Adrenal gland (tissue), 12 donors: Measurements from ENCODE around the gene ANKRD28. TPM values are rescaled to one million over a fixed set of nuclear protein-coding genes. Genes with fewer than 3 reads are reported as not detected.

Experiments used
- DNase-seq, 7 donors: peaks; one replicate each; pipeline ENCODE4 v3.0.0-alpha.2; 2019 to 2020
- H3K27ac ChIP-seq, 5 donors: fragments of 200-600 bp; sonication (generic) in 4 of 5; 1 replicate in 3 of 5; 2 replicates in 2 of 5; pipeline versions ENCODE4 v1.5.1 to v1.8.0; 2016 to 2020; ENCODE audit warnings: mild to moderate bottlenecking in 1 of 5
- H3K27me3 ChIP-seq: fragments of 200-600 bp; 2 replicates; pipeline ENCODE4 v1.8.0; 2021
- H3K36me3 ChIP-seq, 2 donors: fragments of 200-600 bp; replicated peaks in 1 of 2; 1 replicate in 1 of 2; 2 replicates in 1 of 2; pipeline versions ENCODE4 v1.5.1 to v1.8.0; 2018 to 2022
- H3K4me1 ChIP-seq, 2 donors: fragments of 200-600 bp; replicated peaks in 1 of 2; 1 replicate in 1 of 2; 2 replicates in 1 of 2; pipeline versions ENCODE4 v1.5.1 to v1.8.0; 2018 to 2021
- H3K4me3 ChIP-seq, 4 donors: fragments of 200-600 bp; sonication (generic) in 3 of 4; one replicate each; pipeline ENCODE4 v1.5.1; 2016 to 2018
- H3K9me3 ChIP-seq, 3 donors: fragments of 200-600 bp; sonication (generic) in 1 of 3; replicated peaks in 1 of 3; 1 replicate in 2 of 3; 2 replicates in 1 of 3; pipeline versions ENCODE4 v1.5.1 to v1.8.0; 2016 to 2021
- POLR2A ChIP-seq, 2 donors: fragments of 450-650 bp; IDR thresholded peaks; one replicate each; pipeline ENCODE4 v1.6.1; 2017; ENCODE audit warnings: antibody characterized with exemption in 2 of 2, mild to moderate bottlenecking in 2 of 2, moderate library complexity in 1 of 2
- WGBS, 4 donors: extraction: QIAGEN DNeasy Blood & Tissue Kit in 2 of 4; methylation state at CpG; one replicate each; pipeline versions ENCODE4 v1.1.5 to v1.1.7; 2013 to 2017; 5-methylcytosine and 5-hydroxymethylcytosine counted together
- intact Hi-C, 2 donors: fragments of 100-400 bp; cut with DNase I; formaldehyde crosslinking; loops; one replicate each; pipeline versions ENCODE4 v1.14.1 to v1.15.0; 2022 to 2023
- polyA plus RNA-seq, 3 donors: library from polyadenylated mRNA; stranded (reverse); fragments of 200-250 nt in 2 of 3; fragments of 350-450 nt in 1 of 3; fragmentation: Illumina TruSeq in 1 of 3; extraction: RNeasy Lipid Tissue Mini Kit (QIAGEN cat#74804) in 1 of 3; gene quantifications; one replicate each; pipeline ENCODE4 v1.2.3, GENCODE V29; 2013 to 2014
- total RNA-seq, 9 donors: library from RNA; depleted of rRNA in 4 of 9; stranded (reverse); fragments of >200 nt in 4 of 9; fragments of 120-200 nt in 1 of 9; fragmentation: NEBNext Ultra II Directional in 1 of 9; extraction: Animal tissue kit (Norgen Biotek cat#: 25700) in 1 of 9; gene quantifications; one replicate each; pipeline versions ENCODE4 v1.1.0 to v1.2.4, GENCODE V29; 2013 to 2023
- TF ChIP-seq, protein P1 (sequence below), 6 experiments: fragments of 450-650 bp in 4 of 6; fragments of 200-600 bp in 2 of 6; sonication (generic) in 1 of 6; IDR thresholded peaks; 1 replicate in 5 of 6; 2 replicates in 1 of 6; pipeline versions ENCODE4 v1.5.1 to v1.8.0; 2016 to 2021; ENCODE audit warnings: antibody characterized with exemption in 6 of 6, mild to moderate bottlenecking in 2 of 6, moderate library complexity in 1 of 6
- donor health status: healthy with polysubstance abuse.
- donor health status: Bipolar disorder and iron deficiency.
- donor health status: DM: yes; HTN: yes; CAD: no.
- donor health status: DM: no; HTN: no; CAD: no.
- donor health status: DM: no; HTN: no; CAD: no.
- donor health status: DM: yes; HTN: yes; CAD: no.

The ANKRD28 gene
- total and polyA plus RNA-seq, 12 donors = 11.0 to 71.7 (median 34.5) TPM

GRCh38 chr3:15823092-15823491, 25.3 kb upstream of the ANKRD28 start:
- Histone ChIP-seq H3K4me3 (no peak overlapping the region), H3K27me3 (no peaks in the 10 kb centered on the region), H3K36me3 (no peaks in the 10 kb centered on the region), H3K9me3 (no peaks in the 10 kb centered on the region), H3K27ac (no peak overlapping the region), H3K4me1 (no peaks in the 10 kb centered on the region)
- intact Hi-C loops = loop anchor here in 1 of 2 donors (10.0 kb wide), 1 partner anchor 212 kb away; no protein-coding TSS in a partner anchor
- no peak for DNase-seq
- 92 to 97% (median 95%) methylated on average over 7 of the region's 7 CpGs for WGBS, 4 donors
- TF ChIP-seq, protein P1, sequence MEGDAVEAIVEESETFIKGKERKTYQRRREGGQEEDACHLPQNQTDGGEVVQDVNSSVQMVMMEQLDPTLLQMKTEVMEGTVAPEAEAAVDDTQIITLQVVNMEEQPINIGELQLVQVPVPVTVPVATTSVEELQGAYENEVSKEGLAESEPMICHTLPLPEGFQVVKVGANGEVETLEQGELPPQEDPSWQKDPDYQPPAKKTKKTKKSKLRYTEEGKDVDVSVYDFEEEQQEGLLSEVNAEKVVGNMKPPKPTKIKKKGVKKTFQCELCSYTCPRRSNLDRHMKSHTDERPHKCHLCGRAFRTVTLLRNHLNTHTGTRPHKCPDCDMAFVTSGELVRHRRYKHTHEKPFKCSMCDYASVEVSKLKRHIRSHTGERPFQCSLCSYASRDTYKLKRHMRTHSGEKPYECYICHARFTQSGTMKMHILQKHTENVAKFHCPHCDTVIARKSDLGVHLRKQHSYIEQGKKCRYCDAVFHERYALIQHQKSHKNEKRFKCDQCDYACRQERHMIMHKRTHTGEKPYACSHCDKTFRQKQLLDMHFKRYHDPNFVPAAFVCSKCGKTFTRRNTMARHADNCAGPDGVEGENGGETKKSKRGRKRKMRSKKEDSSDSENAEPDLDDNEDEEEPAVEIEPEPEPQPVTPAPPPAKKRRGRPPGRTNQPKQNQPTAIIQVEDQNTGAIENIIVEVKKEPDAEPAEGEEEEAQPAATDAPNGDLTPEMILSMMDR (IDR thresholded peaks at IDR 0.05) = no peak
- TF ChIP-seq POLR2A (IDR thresholded peaks at IDR 0.05) = no peak

- H3K36me3 ChIP-seq = no peaks in the 10 kb centered on the region
- H3K27ac ChIP-seq = no peak overlapping the region
- no peak overlapping the region for H3K4me3 ChIP-seq
- WGBS, 4 donors = 80 to 91% (median 88%) methylated on average over 2 of the region's 2 CpGs
- TF ChIP-seq, protein P1 (IDR thresholded peaks at IDR 0.05) = no peak
- TF ChIP-seq POLR2A (IDR thresholded peaks at IDR 0.05) = no peak
- H3K27me3 ChIP-seq = no peaks in the 10 kb centered on the region
- DNase-seq = no peak
- H3K9me3 ChIP-seq = no peaks in the 10 kb centered on the region
- H3K4me1 ChIP-seq = no peaks in the 10 kb centered on the region
- intact Hi-C loops = loop anchor here in 1 of 2 donors (10.0 kb wide), 1 partner anchor 213 kb away; no protein-coding TSS in a partner anchor
Observed at GRCh38 chr3:15822281-15822680, 24.5 kb upstream of the ANKRD28 start.

- Histone ChIP-seq H3K36me3 (no peaks in the 10 kb centered on the region), H3K4me3 (no peak overlapping the region), H3K9me3 (no peaks in the 10 kb centered on the region), H3K27ac (no peak overlapping the region), H3K27me3 (no peaks in the 10 kb centered on the region), H3K4me1 (peaks cover 0 to 8% of the 10 kb centered on the region in 2 donors)
- WGBS, 4 donors = 89 to 96% (median 91%) methylated on average over 2 of the region's 2 CpGs
- intact Hi-C loops = loop anchor here in 1 of 2 donors (10.0 kb wide), 1 partner anchor 214 kb away; no protein-coding TSS in a partner anchor
- DNase-seq = no peak
- TF ChIP-seq POLR2A (IDR thresholded peaks at IDR 0.05) = no peak
- TF ChIP-seq, protein P1 (IDR thresholded peaks at IDR 0.05) = no peak
Observed at GRCh38 chr3:15820911-15821310, 23.1 kb upstream of the ANKRD28 start.

GRCh38 chr3:15819576-15819975, 21.8 kb upstream of the ANKRD28 start:
- Histone ChIP-seq H3K4me3 (no peak overlapping the region), H3K27ac (no peak overlapping the region), H3K27me3 (no peaks in the 10 kb centered on the region), H3K4me1 (peaks cover 0 to 9% of the 10 kb centered on the region in 2 donors), H3K36me3 (no peaks in the 10 kb centered on the region), H3K9me3 (no peaks in the 10 kb centered on the region)
- TF ChIP-seq POLR2A (IDR thresholded peaks at IDR 0.05) = no peak
- TF ChIP-seq, protein P1 (IDR thresholded peaks at IDR 0.05) = no peak
- intact Hi-C loops = loop anchor here (5.0 to 10.0 kb wide), 2 partner anchors 355 to 428 kb away; partner anchors contain the start of gene GALNT15 (in 1 of the 2)
- no peak for DNase-seq
